Left lung (tissue), 10 donors: ENCODE measurements around the gene RPAIN. TPM values are rescaled to one million over a fixed set of nuclear protein-coding genes. Genes with fewer than 3 reads are reported as not detected.

Experiments used
- ATAC-seq: fragments of 200-7000 bp; cut with Tn5 transposase; one replicate; pipeline ENCODE4 v1.9.1; 2020; ENCODE audit warnings: moderate library complexity
- DNase-seq, 4 donors: peaks; one replicate each; pipeline ENCODE4 v3.0.0-alpha.2; 2013 to 2020
- H3K27ac ChIP-seq, 2 donors: fragments of 200-600 bp; sonication (generic) in 1 of 2; one replicate each; pipeline versions ENCODE4 v1.5.0 to v1.8.0; 2020 to 2021
- H3K27me3 ChIP-seq, 2 donors: fragments of 200-600 bp; sonication (generic) in 1 of 2; one replicate each; pipeline versions ENCODE4 v1.5.0 to v1.8.0; 2020 to 2021
- H3K36me3 ChIP-seq, 2 donors: fragments of 200-600 bp; sonication (generic) in 1 of 2; one replicate each; pipeline versions ENCODE4 v1.5.0 to v1.8.0; 2020 to 2021
- H3K4me1 ChIP-seq, 2 donors: fragments of 200-600 bp; one replicate each; pipeline ENCODE4 v1.8.0; 2021
- H3K4me3 ChIP-seq, 2 donors: fragments of 200-600 bp; sonication (generic) in 1 of 2; one replicate each; pipeline versions ENCODE4 v1.5.0 to v1.8.0; 2020 to 2021; ENCODE audit warnings: mild to moderate bottlenecking in 1 of 2
- H3K9me3 ChIP-seq, 2 donors: fragments of 200-600 bp; sonication (generic) in 1 of 2; one replicate each; pipeline versions ENCODE4 v1.5.0 to v1.8.0; 2020 to 2021
- CTCF ChIP-seq, 2 donors: fragments of 200-600 bp; sonication (generic) in 1 of 2; IDR thresholded peaks; one replicate each; pipeline versions ENCODE4 v1.5.0 to v1.8.0; 2021; ENCODE audit warnings: antibody characterized with exemption in 2 of 2
- intact Hi-C, 2 donors: fragments of 100-400 bp; cut with DNase I; formaldehyde crosslinking; loops; one replicate each; pipeline versions ENCODE4 v1.11.2 to v1.14.2; 2022
- polyA plus RNA-seq, 6 donors: library from polyadenylated mRNA; unstranded; fragments of 120-200 nt; gene quantifications; one replicate each; pipeline ENCODE4 v1.2.1, GENCODE V29; 2013; ENCODE audit not compliant: insufficient read length in 6 of 6
- total RNA-seq, 2 donors: library from RNA; stranded (reverse); fragmentation: NEBNext Ultra II Directional; extraction: Animal tissue kit (Norgen Biotek cat#: 25700); gene quantifications; one replicate each; pipeline ENCODE4 v1.2.1, GENCODE V29; 2021
- donor health status: DM: no; HTN: yes; CAD: no.
- donor health status: DM: no; HTN: no; CAD: no.

RPAIN gene
- total and polyA plus RNA-seq, 8 donors: 31.8 to 96.2 (median 85.6) TPM

- peaks cover 0 to 11% of the 10 kb centered on the region in 2 donors for H3K4me1 ChIP-seq
- intact Hi-C loops: no loop called here
- no peak for DNase-seq
- H3K4me3 ChIP-seq: no peak overlapping the region
- H3K36me3 ChIP-seq: peaks cover 0 to 100% of the 10 kb centered on the region in 2 donors
- TF ChIP-seq CTCF (IDR thresholded peaks at IDR 0.05): no peak
- H3K27ac ChIP-seq: no peak overlapping the region
- no peaks in the 10 kb centered on the region for H3K9me3 ChIP-seq
- H3K27me3 ChIP-seq: no peaks in the 10 kb centered on the region
- no peak for ATAC-seq
Observed at GRCh38 chr17:5478992-5479391, 59.0 kb downstream of the RPAIN start.

GRCh38 chr17:5480962-5481361 lies 61.0 kb downstream of the RPAIN start:
- Histone ChIP-seq H3K36me3 (peaks cover 0 to 87% of the 10 kb centered on the region in 2 donors), H3K9me3 (no peaks in the 10 kb centered on the region), H3K27me3 (no peaks in the 10 kb centered on the region), H3K4me3 (no peak overlapping the region), H3K4me1 (peaks cover 6 to 27% of the 10 kb centered on the region in 2 donors), H3K27ac (no peak overlapping the region)
- intact Hi-C loops: no loop called here
- ATAC-seq (no peak), DNase-seq (no peak)
- no peak for TF ChIP-seq CTCF (IDR thresholded peaks at IDR 0.05)

- H3K27me3 ChIP-seq: no peaks in the 10 kb centered on the region
- DNase-seq: no peak
- H3K4me3 ChIP-seq: no peak overlapping the region
- intact Hi-C loops: no loop called here
- peaks cover 0 to 83% of the 10 kb centered on the region in 2 donors for H3K36me3 ChIP-seq
- H3K4me1 ChIP-seq: peaks cover 6 to 27% of the 10 kb centered on the region in 2 donors
- no peak overlapping the region for H3K27ac ChIP-seq
- ATAC-seq: no peak
- TF ChIP-seq CTCF (IDR thresholded peaks at IDR 0.05): no peak
- no peaks in the 10 kb centered on the region for H3K9me3 ChIP-seq
Observed at GRCh38 chr17:5481451-5481850, 61.5 kb downstream of the RPAIN start.

Other genes starting within 250 kb of the RPAIN start
- gene ZNF594, start 228.3 kb upstream of the RPAIN start, total RNA-seq: 1 to 10 TPM; 6.5 to 7.1 TPM
- gene ZNF594, start 228.3 kb upstream of the RPAIN start, polyA plus RNA-seq: 10 to 100 TPM; 18.7 to 22.5 (median 19.3) TPM
- gene SCIMP, start 185.3 kb upstream of the RPAIN start, total RNA-seq: 10 to 100 TPM in 1 of 2 donors, 1 to 10 TPM in 1; 8.8 to 20.0 TPM
- gene SCIMP, start 185.3 kb upstream of the RPAIN start, polyA plus RNA-seq: 1 to 10 TPM; 1.7 to 3.5 (median 2.2) TPM
- gene RABEP1, start 137.9 kb upstream of the RPAIN start, total RNA-seq: 10 to 100 TPM; 37.0 to 44.2 TPM
- gene RABEP1, start 137.9 kb upstream of the RPAIN start, polyA plus RNA-seq: 10 to 100 TPM; 52.3 to 60.1 (median 56.7) TPM
- gene NUP88, start 520 bp upstream of the RPAIN start, total RNA-seq: 10 to 100 TPM; 33.0 to 44.5 TPM
- 10 to 100 TPM; 61.7 to 74.9 (median 66.8) TPM for gene NUP88, start 520 bp upstream of the RPAIN start, polyA plus RNA-seq
- 100 to 1,000 TPM in 1 of 2 donors, 10 to 100 TPM in 1; 66.3 to 142 TPM for gene C1QBP, start 19.0 kb downstream of the RPAIN start, total RNA-seq
- gene C1QBP, start 19.0 kb downstream of the RPAIN start, polyA plus RNA-seq: 100 to 1,000 TPM; 103 to 115 (median 113) TPM
- 10 to 100 TPM; 11.5 to 11.9 TPM for gene DHX33, start 48.8 kb downstream of the RPAIN start, total RNA-seq
- gene DHX33, start 48.8 kb downstream of the RPAIN start, polyA plus RNA-seq: 10 to 100 TPM; 19.1 to 22.8 (median 19.6) TPM
- 10 to 100 TPM; 59.8 to 79.1 TPM for gene DERL2, start 66.0 kb downstream of the RPAIN start, total RNA-seq
- gene DERL2, start 66.0 kb downstream of the RPAIN start, polyA plus RNA-seq: 10 to 100 TPM; 61.3 to 75.1 (median 68.0) TPM
- gene MIS12, start 66.4 kb downstream of the RPAIN start, total RNA-seq: 10 to 100 TPM; 16.1 to 23.3 TPM
- gene MIS12, start 66.4 kb downstream of the RPAIN start, polyA plus RNA-seq: 10 to 100 TPM; 29.4 to 36.3 (median 32.7) TPM
- 10 to 100 TPM; 16.1 to 19.9 TPM for gene NLRP1, start 164.3 kb downstream of the RPAIN start, total RNA-seq
- gene NLRP1, start 164.3 kb downstream of the RPAIN start, polyA plus RNA-seq: 10 to 100 TPM; 28.9 to 36.4 (median 31.8) TPM